Liver (tissue), 9 donors: ENCODE results near the gene PLK2. TPM values are rescaled to one million over a fixed set of nuclear protein-coding genes. Genes with fewer than 3 reads are reported as not detected.

Experiments used
- DNase-seq: peaks from one replicate; pipeline ENCODE4 v3.0.0-alpha.2; 2017; ENCODE audit warnings: low spot score
- H3K27ac ChIP-seq, 2 donors: one replicate each; pipeline ENCODE4 v1.7.0; 2013; ENCODE audit warnings: inconsistent platforms in 2 of 2, low read length in 2 of 2, control low read depth in 1 of 2, low read depth in 1 of 2, mild to moderate bottlenecking in 1 of 2
- H3K27me3 ChIP-seq, 4 donors: one replicate each; pipeline versions ENCODE4 v1.6.1 to v1.7.0; 2013; ENCODE audit warnings: low read length in 3 of 4, inconsistent platforms in 1 of 4, mild to moderate bottlenecking in 1 of 4, moderate library complexity in 1 of 4; ENCODE audit not compliant: control insufficient read depth in 4 of 4, insufficient read depth in 4 of 4
- H3K36me3 ChIP-seq, 4 donors: one replicate each; pipeline versions ENCODE4 v1.6.1 to v1.7.0; 2013; ENCODE audit warnings: low read length in 3 of 4, mild to moderate bottlenecking in 3 of 4, low read depth in 1 of 4, moderate library complexity in 1 of 4; ENCODE audit not compliant: control insufficient read depth in 4 of 4, insufficient read depth in 3 of 4
- H3K4me1 ChIP-seq, 4 donors: one replicate each; pipeline versions ENCODE4 v1.6.1 to v1.7.0; 2013; ENCODE audit warnings: low read length in 3 of 4, mild to moderate bottlenecking in 3 of 4, moderate library complexity in 1 of 4; ENCODE audit not compliant: control insufficient read depth in 4 of 4, insufficient read depth in 4 of 4
- H3K4me3 ChIP-seq, 3 donors: one replicate each; pipeline versions ENCODE4 v1.6.1 to v1.7.0; 2013; ENCODE audit warnings: low read length in 3 of 3, control low read depth in 1 of 3, low read depth in 1 of 3, mild to moderate bottlenecking in 1 of 3
- H3K9ac ChIP-seq, 2 donors: one replicate each; pipeline ENCODE4 v1.7.0; 2013; ENCODE audit warnings: low read length in 2 of 2, mild to moderate bottlenecking in 2 of 2, moderate library complexity in 2 of 2, control low read depth in 1 of 2, low read depth in 1 of 2
- H3K9me3 ChIP-seq, 4 donors: one replicate each; pipeline versions ENCODE4 v1.6.1 to v1.7.0; 2013; ENCODE audit warnings: low read length in 3 of 4; ENCODE audit not compliant: control insufficient read depth in 4 of 4
- EGR1 ChIP-seq, 2 donors: IDR thresholded peaks; 2 replicates each; pipeline ENCODE4 v1.6.1; 2016 to 2018; ENCODE audit warnings: antibody characterized with exemption in 2 of 2, low read depth in 2 of 2
- FOXA1 ChIP-seq: IDR thresholded peaks from 2 replicates; pipeline ENCODE4 v1.6.1; 2016; ENCODE audit warnings: antibody characterized with exemption
- FOXA2 ChIP-seq: IDR thresholded peaks from 2 replicates; pipeline ENCODE4 v1.6.1; 2016; ENCODE audit warnings: antibody characterized with exemption
- GABPA ChIP-seq, 2 donors: IDR thresholded peaks in 1 of 2; conservative IDR thresholded peaks in 1 of 2; 2 replicates each; pipeline ENCODE4 v1.6.1; 2016; ENCODE audit warnings: antibody characterized with exemption in 2 of 2, mild to moderate bottlenecking in 1 of 2, moderate library complexity in 1 of 2
- HNF4A ChIP-seq, 2 donors: conservative IDR thresholded peaks; 2 replicates each; pipeline ENCODE4 v1.6.1; 2016; ENCODE audit warnings: antibody characterized with exemption in 2 of 2, mild to moderate bottlenecking in 2 of 2
- HNF4G ChIP-seq: IDR thresholded peaks from 2 replicates; pipeline ENCODE4 v1.6.1; 2016; ENCODE audit warnings: antibody characterized with exemption
- JUND ChIP-seq, 2 donors: IDR thresholded peaks; 2 replicates each; pipeline ENCODE4 v1.6.1; 2016; ENCODE audit warnings: antibody characterized with exemption in 2 of 2
- NR2F2 ChIP-seq: IDR thresholded peaks from 2 replicates; pipeline ENCODE4 v1.6.1; 2016; ENCODE audit warnings: antibody characterized with exemption
- RAD21 ChIP-seq, 2 donors: IDR thresholded peaks; 2 replicates each; pipeline ENCODE4 v1.6.1; 2016; ENCODE audit warnings: antibody characterized with exemption in 2 of 2, mild to moderate bottlenecking in 2 of 2
- RXRA ChIP-seq, 2 donors: IDR thresholded peaks; 2 replicates each; pipeline ENCODE4 v1.6.1; 2017 to 2018; ENCODE audit warnings: antibody characterized with exemption in 2 of 2, mild to moderate bottlenecking in 1 of 2
- SP1 ChIP-seq: IDR thresholded peaks from 2 replicates; pipeline ENCODE4 v1.6.1; 2018; ENCODE audit warnings: antibody characterized with exemption, mild to moderate bottlenecking
- TAF1 ChIP-seq: conservative IDR thresholded peaks from 2 replicates; pipeline ENCODE4 v1.6.1; 2016; ENCODE audit warnings: antibody characterized with exemption, mild to moderate bottlenecking
- YY1 ChIP-seq: IDR thresholded peaks from 2 replicates; pipeline ENCODE4 v1.6.1; 2016; ENCODE audit warnings: antibody characterized with exemption, mild to moderate bottlenecking
- WGBS: extraction: QIAGEN DNeasy Blood & Tissue Kit; methylation state at CpG from one replicate; pipeline ENCODE4 v1.1.7; 2013; 5-methylcytosine and 5-hydroxymethylcytosine counted together
- polyA plus RNA-seq, 2 donors: library from polyadenylated mRNA; stranded (reverse) in 1 of 2; unstranded in 1 of 2; fragments of 200-250 nt in 1 of 2; fragments of >200 nt in 1 of 2; fragmentation: Nextera tagmentation in 1 of 2; extraction: Ambion mirVana in 1 of 2; gene quantifications; one replicate each; pipeline versions ENCODE4 v1.2.1 to v1.2.3, GENCODE V29; 2013 to 2015
- total RNA-seq, 2 donors: library from RNA; depleted of rRNA; stranded (reverse); fragments of >200 nt; gene quantifications; one replicate each; pipeline ENCODE4 v1.2.3, GENCODE V29; 2014
- TF ChIP-seq, protein P1 (sequence below): IDR thresholded peaks from 2 replicates; pipeline ENCODE4 v1.6.1; 2016; ENCODE audit warnings: antibody characterized with exemption
- TF ChIP-seq, protein P2 (sequence below): fragments of 150-350 bp; IDR thresholded peaks from 2 replicates; pipeline ENCODE4 v1.5.1; 2017; ENCODE audit warnings: improper control_type of control experiment, low read depth, low read length; ENCODE audit not compliant: missing input control
- TF ChIP-seq, protein P3 (sequence below): IDR thresholded peaks from 2 replicates; pipeline ENCODE4 v1.6.1; 2016; ENCODE audit warnings: antibody characterized with exemption
- TF ChIP-seq, protein P4 (sequence below): IDR thresholded peaks from 2 replicates; pipeline ENCODE4 v1.6.1; 2016; ENCODE audit warnings: antibody characterized with exemption
- TF ChIP-seq, protein P5 (sequence below): IDR thresholded peaks from 2 replicates; pipeline ENCODE4 v1.6.1; 2016; ENCODE audit warnings: antibody characterized with exemption, mild to moderate bottlenecking
- donor health status: healthy.
- donor health status: healthy.
- donor health status: healthy.
- donor health status: healthy.
- donor health status: healthy.

Gene PLK2
- total and polyA plus RNA-seq, 4 donors = 5.9 to 39.5 (median 22.3) TPM

DNA sequence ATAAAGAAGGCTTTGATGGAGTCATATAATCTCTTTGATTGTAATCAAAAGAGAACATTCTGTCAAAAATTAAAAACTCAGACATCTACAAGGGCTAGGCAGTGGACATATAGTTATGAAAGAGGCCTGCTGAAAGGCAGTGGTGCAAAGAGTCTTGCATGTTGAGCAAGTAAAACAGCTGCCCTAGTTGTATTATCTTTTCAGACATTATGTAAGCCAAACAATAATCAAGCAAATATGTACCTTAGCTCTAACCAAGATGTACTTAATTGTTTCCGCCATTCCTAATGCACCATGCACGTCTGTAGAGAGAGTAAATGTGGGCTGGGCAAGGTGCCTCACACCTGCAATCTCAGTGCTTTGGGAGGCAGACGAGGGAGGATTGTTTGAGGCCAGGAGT lies 45.6 kb upstream of the PLK2 start:
- 67% methylated on average over 3 of the region's 3 CpGs for WGBS
- Histone ChIP-seq H3K27ac (no peak overlapping the region), H3K9me3 (no peaks in the 10 kb centered on the region), H3K36me3 (no peaks in the 10 kb centered on the region), H3K9ac (no peak overlapping the region), H3K4me3 (no peak overlapping the region), H3K4me1 (no peaks in the 10 kb centered on the region), H3K27me3 (no peaks in the 10 kb centered on the region)
- no peak for DNase-seq
- no peak for TF ChIP-seq JUND (IDR thresholded peaks at IDR 0.05)
- TF ChIP-seq RXRA (IDR thresholded peaks at IDR 0.05) = no peak

DNA sequence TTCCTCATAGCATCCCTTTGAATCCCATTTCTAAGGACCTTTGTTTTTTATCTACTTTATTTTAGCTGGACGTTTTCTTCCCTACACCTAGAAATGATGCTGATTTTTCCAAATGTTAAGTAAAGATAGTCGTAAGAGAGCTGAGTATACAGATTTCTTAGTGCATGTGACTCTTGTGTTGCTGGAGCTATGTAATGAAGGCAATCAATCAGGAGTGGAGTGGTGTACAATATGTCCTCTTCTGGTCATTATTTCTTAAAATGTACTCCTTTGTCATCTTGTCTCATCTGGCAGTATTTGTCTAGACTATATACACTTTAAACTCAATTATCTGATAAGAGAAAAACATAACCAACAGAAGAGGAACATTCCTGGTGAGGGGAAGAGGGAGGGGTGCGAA lies 44.9 kb upstream of the PLK2 start:
- no peak overlapping the region for H3K27ac ChIP-seq
- H3K4me1 ChIP-seq = no peaks in the 10 kb centered on the region
- H3K36me3 ChIP-seq = no peaks in the 10 kb centered on the region
- WGBS = 72% methylated on average over 3 of the region's 3 CpGs
- H3K27me3 ChIP-seq = no peaks in the 10 kb centered on the region
- H3K4me3 ChIP-seq = no peak overlapping the region
- no peak overlapping the region for H3K9ac ChIP-seq
- no peak for TF ChIP-seq NR2F2
- TF ChIP-seq, protein P1, sequence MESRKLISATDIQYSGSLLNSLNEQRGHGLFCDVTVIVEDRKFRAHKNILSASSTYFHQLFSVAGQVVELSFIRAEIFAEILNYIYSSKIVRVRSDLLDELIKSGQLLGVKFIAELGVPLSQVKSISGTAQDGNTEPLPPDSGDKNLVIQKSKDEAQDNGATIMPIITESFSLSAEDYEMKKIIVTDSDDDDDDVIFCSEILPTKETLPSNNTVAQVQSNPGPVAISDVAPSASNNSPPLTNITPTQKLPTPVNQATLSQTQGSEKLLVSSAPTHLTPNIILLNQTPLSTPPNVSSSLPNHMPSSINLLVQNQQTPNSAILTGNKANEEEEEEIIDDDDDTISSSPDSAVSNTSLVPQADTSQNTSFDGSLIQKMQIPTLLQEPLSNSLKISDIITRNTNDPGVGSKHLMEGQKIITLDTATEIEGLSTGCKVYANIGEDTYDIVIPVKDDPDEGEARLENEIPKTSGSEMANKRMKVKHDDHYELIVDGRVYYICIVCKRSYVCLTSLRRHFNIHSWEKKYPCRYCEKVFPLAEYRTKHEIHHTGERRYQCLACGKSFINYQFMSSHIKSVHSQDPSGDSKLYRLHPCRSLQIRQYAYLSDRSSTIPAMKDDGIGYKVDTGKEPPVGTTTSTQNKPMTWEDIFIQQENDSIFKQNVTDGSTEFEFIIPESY = no peak
- TF ChIP-seq, protein P2, sequence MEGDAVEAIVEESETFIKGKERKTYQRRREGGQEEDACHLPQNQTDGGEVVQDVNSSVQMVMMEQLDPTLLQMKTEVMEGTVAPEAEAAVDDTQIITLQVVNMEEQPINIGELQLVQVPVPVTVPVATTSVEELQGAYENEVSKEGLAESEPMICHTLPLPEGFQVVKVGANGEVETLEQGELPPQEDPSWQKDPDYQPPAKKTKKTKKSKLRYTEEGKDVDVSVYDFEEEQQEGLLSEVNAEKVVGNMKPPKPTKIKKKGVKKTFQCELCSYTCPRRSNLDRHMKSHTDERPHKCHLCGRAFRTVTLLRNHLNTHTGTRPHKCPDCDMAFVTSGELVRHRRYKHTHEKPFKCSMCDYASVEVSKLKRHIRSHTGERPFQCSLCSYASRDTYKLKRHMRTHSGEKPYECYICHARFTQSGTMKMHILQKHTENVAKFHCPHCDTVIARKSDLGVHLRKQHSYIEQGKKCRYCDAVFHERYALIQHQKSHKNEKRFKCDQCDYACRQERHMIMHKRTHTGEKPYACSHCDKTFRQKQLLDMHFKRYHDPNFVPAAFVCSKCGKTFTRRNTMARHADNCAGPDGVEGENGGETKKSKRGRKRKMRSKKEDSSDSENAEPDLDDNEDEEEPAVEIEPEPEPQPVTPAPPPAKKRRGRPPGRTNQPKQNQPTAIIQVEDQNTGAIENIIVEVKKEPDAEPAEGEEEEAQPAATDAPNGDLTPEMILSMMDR = no peak
- TF ChIP-seq RXRA (IDR thresholded peaks at IDR 0.05) = no peak
- TF ChIP-seq FOXA1 = no peak
- TF ChIP-seq EGR1 (IDR thresholded peaks at IDR 0.05; ENCODE audit: low read depth in 2 of 2) = no peak
- TF ChIP-seq, protein P3, sequence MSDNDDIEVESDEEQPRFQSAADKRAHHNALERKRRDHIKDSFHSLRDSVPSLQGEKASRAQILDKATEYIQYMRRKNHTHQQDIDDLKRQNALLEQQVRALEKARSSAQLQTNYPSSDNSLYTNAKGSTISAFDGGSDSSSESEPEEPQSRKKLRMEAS = no peak
- no peak for TF ChIP-seq HNF4G
- no peak for TF ChIP-seq RAD21 (IDR thresholded peaks at IDR 0.05)
- TF ChIP-seq, protein P4, sequence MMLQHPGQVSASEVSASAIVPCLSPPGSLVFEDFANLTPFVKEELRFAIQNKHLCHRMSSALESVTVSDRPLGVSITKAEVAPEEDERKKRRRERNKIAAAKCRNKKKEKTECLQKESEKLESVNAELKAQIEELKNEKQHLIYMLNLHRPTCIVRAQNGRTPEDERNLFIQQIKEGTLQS = no peak
- TF ChIP-seq, protein P5, sequence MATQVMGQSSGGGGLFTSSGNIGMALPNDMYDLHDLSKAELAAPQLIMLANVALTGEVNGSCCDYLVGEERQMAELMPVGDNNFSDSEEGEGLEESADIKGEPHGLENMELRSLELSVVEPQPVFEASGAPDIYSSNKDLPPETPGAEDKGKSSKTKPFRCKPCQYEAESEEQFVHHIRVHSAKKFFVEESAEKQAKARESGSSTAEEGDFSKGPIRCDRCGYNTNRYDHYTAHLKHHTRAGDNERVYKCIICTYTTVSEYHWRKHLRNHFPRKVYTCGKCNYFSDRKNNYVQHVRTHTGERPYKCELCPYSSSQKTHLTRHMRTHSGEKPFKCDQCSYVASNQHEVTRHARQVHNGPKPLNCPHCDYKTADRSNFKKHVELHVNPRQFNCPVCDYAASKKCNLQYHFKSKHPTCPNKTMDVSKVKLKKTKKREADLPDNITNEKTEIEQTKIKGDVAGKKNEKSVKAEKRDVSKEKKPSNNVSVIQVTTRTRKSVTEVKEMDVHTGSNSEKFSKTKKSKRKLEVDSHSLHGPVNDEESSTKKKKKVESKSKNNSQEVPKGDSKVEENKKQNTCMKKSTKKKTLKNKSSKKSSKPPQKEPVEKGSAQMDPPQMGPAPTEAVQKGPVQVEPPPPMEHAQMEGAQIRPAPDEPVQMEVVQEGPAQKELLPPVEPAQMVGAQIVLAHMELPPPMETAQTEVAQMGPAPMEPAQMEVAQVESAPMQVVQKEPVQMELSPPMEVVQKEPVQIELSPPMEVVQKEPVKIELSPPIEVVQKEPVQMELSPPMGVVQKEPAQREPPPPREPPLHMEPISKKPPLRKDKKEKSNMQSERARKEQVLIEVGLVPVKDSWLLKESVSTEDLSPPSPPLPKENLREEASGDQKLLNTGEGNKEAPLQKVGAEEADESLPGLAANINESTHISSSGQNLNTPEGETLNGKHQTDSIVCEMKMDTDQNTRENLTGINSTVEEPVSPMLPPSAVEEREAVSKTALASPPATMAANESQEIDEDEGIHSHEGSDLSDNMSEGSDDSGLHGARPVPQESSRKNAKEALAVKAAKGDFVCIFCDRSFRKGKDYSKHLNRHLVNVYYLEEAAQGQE = no peak
- no peak for TF ChIP-seq GABPA (IDR thresholded peaks at IDR 0.05 in 1 of 2, conservative IDR thresholded peaks at IDR 0.05 in 1 of 2)
- TF ChIP-seq FOXA2 = no peak
- TF ChIP-seq JUND (IDR thresholded peaks at IDR 0.05) = no peak
- no peak for TF ChIP-seq HNF4A (conservative IDR thresholded peaks at IDR 0.05)
- TF ChIP-seq TAF1 = no peak
- no peak for TF ChIP-seq YY1
- TF ChIP-seq SP1 = no peak
- DNase-seq = no peak
- H3K9me3 ChIP-seq = no peaks in the 10 kb centered on the region
